Kidney (tissue), 14 donors: ENCODE measurements around the gene CAPN12. TPM values are rescaled to one million over a fixed set of nuclear protein-coding genes. Genes with fewer than 3 reads are reported as not detected.

Experiments used
- DNase-seq, 5 donors: peaks; one replicate each; pipeline ENCODE4 v3.0.0-alpha.2; 2013 to 2020
- FAIRE-seq: peaks from 2 replicates; lab custom pipeline; 2012; peaks lifted over from hg19 to GRCh38; lab: Jason Lieb, UNC
- H3K27ac ChIP-seq, 2 donors: one replicate each; pipeline ENCODE4 v1.7.0; 2013; ENCODE audit warnings: low read depth in 2 of 2, low read length in 2 of 2, inconsistent platforms in 1 of 2
- H3K27me3 ChIP-seq: one replicate; pipeline ENCODE4 v1.7.1; 2013; ENCODE audit warnings: low read length, inconsistent platforms; ENCODE audit not compliant: control insufficient read depth, insufficient read depth
- H3K36me3 ChIP-seq, 3 donors: one replicate each; pipeline versions ENCODE4 v1.7.0 to v1.7.1; 2013; ENCODE audit warnings: low read length in 3 of 3, control low read depth in 1 of 3, inconsistent platforms in 1 of 3; ENCODE audit not compliant: insufficient read depth in 3 of 3, control insufficient read depth in 2 of 3
- H3K4me1 ChIP-seq, 3 donors: one replicate each; pipeline versions ENCODE4 v1.7.0 to v1.7.1; 2013; ENCODE audit warnings: low read length in 3 of 3, inconsistent platforms in 1 of 3, low read depth in 1 of 3; ENCODE audit not compliant: control insufficient read depth in 2 of 3, insufficient read depth in 2 of 3
- H3K4me3 ChIP-seq, 3 donors: one replicate each; pipeline versions ENCODE4 v1.7.0 to v1.8.1; 2013; ENCODE audit warnings: low read length in 3 of 3, control low read depth in 1 of 3, inconsistent platforms in 1 of 3
- H3K9ac ChIP-seq, 3 donors: one replicate each; pipeline versions ENCODE4 v1.7.0 to v1.7.1; 2013; ENCODE audit warnings: low read length in 3 of 3, control low read depth in 1 of 3, inconsistent platforms in 1 of 3
- H3K9me3 ChIP-seq, 3 donors: one replicate each; pipeline versions ENCODE4 v1.7.0 to v1.7.1; 2013; ENCODE audit warnings: low read length in 3 of 3, control low read depth in 1 of 3, inconsistent platforms in 1 of 3; ENCODE audit not compliant: control insufficient read depth in 2 of 3, insufficient read depth in 1 of 3
- CTCF ChIP-seq: IDR thresholded peaks from 3 replicates; pipeline ENCODE4 v1.5.1; 2012; ENCODE audit warnings: mild to moderate bottlenecking, moderate library complexity, borderline replicate concordance; ENCODE audit not compliant: insufficient read depth; ENCODE audit errors: extremely low read depth
- intact Hi-C: fragments of 100-400 bp; cut with DNase I; formaldehyde crosslinking; loops from one replicate; pipeline ENCODE4 v1.11.1; 2022
- polyA plus RNA-seq: library from polyadenylated mRNA; stranded (reverse); fragments of 350-450 nt; fragmentation: Illumina TruSeq; extraction: RNeasy Lipid Tissue Mini Kit (QIAGEN cat#74804); gene quantifications from one replicate; pipeline ENCODE4 v1.2.3, GENCODE V29; 2014; ENCODE audit warnings: low read depth, low replicate concordance; ENCODE audit not compliant: insufficient read depth
- total RNA-seq: library from RNA; stranded (reverse); fragmentation: NEBNext Ultra II Directional; extraction: Animal tissue kit (Norgen Biotek cat#: 25700); gene quantifications from one replicate; pipeline ENCODE4 v1.2.1, GENCODE V29; 2021
- donor health status: control.
- donor health status: control.
- donor health status: control.
- donor health status: control.
- donor health status: control.
- donor health status: DM: yes; HTN: yes; CAD: no.
- donor health status: Normal renal cell carcinoma (clear cell type).

CAPN12 gene
- total and polyA plus RNA-seq, 2 donors from 2014 or later: 27.1 to 31.1 TPM

DNA sequence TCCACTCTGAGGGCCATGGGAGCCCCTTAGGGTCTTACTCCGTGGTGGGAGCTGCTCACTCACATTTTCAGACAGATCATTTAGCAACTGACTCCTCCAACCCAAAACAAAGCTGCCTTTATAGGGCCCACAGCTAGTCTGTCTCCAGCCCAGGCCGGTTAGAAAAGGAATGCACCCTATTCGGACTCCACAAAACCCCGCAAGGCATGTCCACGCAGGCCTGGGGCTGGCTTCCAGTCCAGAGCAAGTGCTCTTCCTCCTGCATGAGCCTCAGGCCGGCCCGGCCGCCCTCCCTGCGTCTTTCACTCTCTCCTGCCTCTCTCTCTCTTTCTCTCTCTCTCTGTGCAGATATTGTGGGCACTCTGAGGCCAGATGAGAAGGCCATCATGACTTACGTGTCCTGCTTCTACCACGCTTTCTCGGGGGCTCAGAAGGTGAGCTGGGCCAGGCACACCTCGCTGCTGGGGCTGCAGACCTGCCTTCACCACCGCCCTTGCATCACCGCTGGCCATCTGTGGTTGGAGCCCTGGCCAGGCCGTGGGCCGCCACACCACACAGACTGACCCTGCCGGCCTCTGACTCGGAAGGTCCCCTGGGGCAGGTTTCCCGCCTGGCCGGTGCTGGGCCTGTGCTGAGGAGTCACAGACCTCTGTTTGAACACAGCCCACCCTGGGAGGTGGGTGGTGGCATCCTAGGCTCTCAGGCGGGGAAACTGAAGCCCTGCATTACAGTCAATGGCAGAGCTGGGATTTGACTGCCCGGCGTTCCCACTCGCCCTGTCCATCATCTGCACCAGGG lies 33.1 kb downstream of the CAPN12 start:
- H3K9ac ChIP-seq: peak overlapping the region in 1 of 3 donors; percentile 29
- peak overlapping the region; percentile 67 to 89 for H3K27ac ChIP-seq
- intact Hi-C loops: no loop called here
- FAIRE-seq (no peak), DNase-seq (no peak)
- H3K9me3 ChIP-seq: no peaks in the 10 kb centered on the region
- no peak for TF ChIP-seq CTCF
- no peak overlapping the region for H3K4me3 ChIP-seq
- H3K4me1 ChIP-seq: peaks cover 0 to 72% (median 33%) of the 10 kb centered on the region in 3 donors
- H3K36me3 ChIP-seq: peaks cover 0 to 77% (median 46%) of the 10 kb centered on the region in 3 donors
- H3K27me3 ChIP-seq: no peaks in the 10 kb centered on the region

GRCh38 chr19:38710416-38710702 lies 33.9 kb downstream of the CAPN12 start:
- no peak for TF ChIP-seq CTCF
- DNase-seq (no peak), FAIRE-seq (no peak)
- H3K4me1 ChIP-seq: peaks cover 0 to 79% (median 33%) of the 10 kb centered on the region in 3 donors
- no peak overlapping the region for H3K9ac ChIP-seq
- H3K4me3 ChIP-seq: no peak overlapping the region
- intact Hi-C loops: no loop called here
- H3K27ac ChIP-seq: peak overlapping the region; percentile 48 to 67
- no peaks in the 10 kb centered on the region for H3K9me3 ChIP-seq
- peaks cover under 1 to 80% (median 52%) of the 10 kb centered on the region in 3 donors for H3K36me3 ChIP-seq
- H3K27me3 ChIP-seq: no peaks in the 10 kb centered on the region

DNA sequence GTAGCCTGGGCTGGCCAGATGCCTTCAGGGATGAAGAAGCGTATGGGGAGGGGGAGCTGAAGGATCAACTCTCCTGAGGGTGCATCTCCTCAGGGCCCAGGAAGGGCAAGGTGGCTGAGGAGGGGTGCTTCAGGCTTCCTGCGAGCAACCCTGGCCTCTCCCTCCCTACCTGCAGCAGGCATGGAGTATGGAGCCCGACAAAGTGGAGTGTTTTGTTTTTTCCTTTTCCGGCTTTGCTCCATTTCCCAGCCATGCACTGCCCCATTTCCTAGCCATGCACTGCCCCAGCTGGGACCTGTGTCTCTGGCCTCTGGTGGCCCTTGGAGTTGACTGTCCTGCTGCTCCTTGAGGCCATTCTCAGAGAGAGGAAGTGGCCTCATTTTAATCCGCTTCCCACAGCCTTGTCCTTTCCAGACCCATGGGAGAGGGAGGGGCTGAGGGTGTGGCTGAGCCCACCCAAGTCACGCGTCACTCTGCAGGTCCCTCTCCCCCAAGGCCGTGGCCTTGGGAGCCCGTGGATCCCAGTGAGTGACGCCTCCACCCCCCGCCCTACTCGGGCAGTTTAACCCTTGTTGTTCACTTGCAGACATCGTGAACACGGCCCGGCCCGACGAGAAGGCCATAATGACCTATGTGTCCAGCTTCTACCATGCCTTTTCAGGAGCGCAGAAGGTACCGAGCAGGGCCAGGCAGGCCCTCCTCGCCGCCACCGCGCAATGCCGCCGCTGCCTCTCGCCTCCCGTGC lies 34.4 kb downstream of the CAPN12 start:
- H3K27ac ChIP-seq: peak overlapping the region; percentile 50 to 67
- H3K9ac ChIP-seq: no peak overlapping the region
- FAIRE-seq (no peak), DNase-seq (no peak)
- H3K36me3 ChIP-seq: peaks cover 3 to 84% (median 56%) of the 10 kb centered on the region in 3 donors
- no peak for TF ChIP-seq CTCF
- no peak overlapping the region for H3K4me3 ChIP-seq
- intact Hi-C loops: no loop called here
- no peaks in the 10 kb centered on the region for H3K9me3 ChIP-seq
- peaks cover 0 to 81% (median 33%) of the 10 kb centered on the region in 3 donors for H3K4me1 ChIP-seq
- H3K27me3 ChIP-seq: no peaks in the 10 kb centered on the region
